Duodenal mucosa (tissue), 2 donors: ENCODE measurements around the gene NHERF2.

ENCODE experiments used
- H3K27ac ChIP-seq: one replicate; pipeline ENCODE4 v1.7.0; 2013; ENCODE audit warnings: low read depth, low read length
- H3K27me3 ChIP-seq, 2 donors: one replicate each; pipeline ENCODE4 v1.7.0; 2013; ENCODE audit warnings: low read length in 2 of 2, control low read depth in 1 of 2; ENCODE audit not compliant: insufficient read depth in 2 of 2, control insufficient read depth in 1 of 2
- H3K36me3 ChIP-seq, 2 donors: one replicate each; pipeline ENCODE4 v1.7.0; 2013; ENCODE audit warnings: low read length in 2 of 2, control low read depth in 1 of 2; ENCODE audit not compliant: insufficient read depth in 2 of 2, control insufficient read depth in 1 of 2
- H3K4me1 ChIP-seq, 2 donors: one replicate each; pipeline ENCODE4 v1.7.0; 2013; ENCODE audit warnings: low read length in 2 of 2, control low read depth in 1 of 2; ENCODE audit not compliant: insufficient read depth in 2 of 2, control insufficient read depth in 1 of 2
- H3K4me3 ChIP-seq, 2 donors: one replicate each; pipeline ENCODE4 v1.7.0; 2013; ENCODE audit warnings: low read length in 2 of 2, low read depth in 1 of 2
- H3K9ac ChIP-seq, 2 donors: one replicate each; pipeline ENCODE4 v1.7.0; 2013; ENCODE audit warnings: low read length in 2 of 2, low read depth in 1 of 2
- H3K9me3 ChIP-seq, 2 donors: one replicate each; pipeline ENCODE4 v1.7.0; 2013; ENCODE audit warnings: low read length in 2 of 2, control low read depth in 1 of 2; ENCODE audit not compliant: control insufficient read depth in 1 of 2

NHERF2 gene

DNA sequence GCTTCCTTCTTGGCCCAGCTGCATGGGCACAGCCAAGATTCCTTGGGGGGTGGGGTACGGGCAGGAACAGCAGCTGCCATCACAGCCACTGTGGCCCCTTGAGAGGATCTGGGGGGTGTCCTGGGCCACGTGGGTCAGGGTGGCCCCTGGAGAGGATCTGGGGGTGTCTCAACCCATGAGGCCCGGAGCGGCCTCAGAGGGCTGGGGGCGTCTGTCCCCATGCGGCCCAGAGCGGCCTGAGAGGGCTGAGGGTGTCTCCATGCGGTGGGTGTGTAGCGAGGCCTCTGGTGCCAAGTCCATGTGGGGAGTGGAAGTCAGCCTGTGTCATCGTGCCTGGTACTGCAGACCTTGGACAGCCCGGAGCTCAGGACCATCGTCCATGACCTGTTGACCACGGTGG is 34.8 kb downstream of the NHERF2 start:
- H3K36me3 ChIP-seq = peaks cover 20 to 77% of the 10 kb centered on the region in 2 donors

DNA sequence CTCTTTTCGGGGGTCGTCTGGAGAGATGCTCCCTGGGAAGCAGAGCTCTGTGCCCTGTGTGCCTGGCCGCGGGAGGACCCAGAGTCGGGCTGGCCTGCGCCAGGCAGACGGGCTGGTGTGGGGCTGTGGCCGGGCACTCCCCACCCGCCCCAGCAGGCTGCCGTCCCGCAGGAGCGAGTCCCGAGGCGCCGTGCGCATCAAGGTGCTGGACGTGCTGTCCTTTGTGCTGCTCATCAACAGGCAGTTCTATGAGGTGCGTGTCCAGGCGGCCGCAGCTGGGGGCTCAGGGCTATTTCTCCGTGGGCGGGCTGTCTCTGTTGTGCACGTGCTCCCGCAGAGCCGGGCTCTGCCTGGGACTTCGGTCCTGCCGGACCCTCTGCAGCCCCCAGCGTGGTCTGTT is 36.1 kb downstream of the NHERF2 start:
- H3K4me1 ChIP-seq = no peaks in the 10 kb centered on the region
- H3K4me3 ChIP-seq = no peak overlapping the region
- no peak overlapping the region for H3K9ac ChIP-seq
- H3K27ac ChIP-seq = no peak overlapping the region
- no peaks in the 10 kb centered on the region for H3K27me3 ChIP-seq
- no peaks in the 10 kb centered on the region for H3K9me3 ChIP-seq
- peaks cover 20 to 73% of the 10 kb centered on the region in 2 donors for H3K36me3 ChIP-seq

More for the DNA sequence above, 34.8 kb downstream of the NHERF2 start:
- H3K27me3 ChIP-seq = no peaks in the 10 kb centered on the region
- H3K9ac ChIP-seq = no peak overlapping the region
- H3K4me1 ChIP-seq = no peaks in the 10 kb centered on the region
- no peaks in the 10 kb centered on the region for H3K9me3 ChIP-seq
- H3K27ac ChIP-seq = no peak overlapping the region
- H3K4me3 ChIP-seq = no peak overlapping the region

DNA sequence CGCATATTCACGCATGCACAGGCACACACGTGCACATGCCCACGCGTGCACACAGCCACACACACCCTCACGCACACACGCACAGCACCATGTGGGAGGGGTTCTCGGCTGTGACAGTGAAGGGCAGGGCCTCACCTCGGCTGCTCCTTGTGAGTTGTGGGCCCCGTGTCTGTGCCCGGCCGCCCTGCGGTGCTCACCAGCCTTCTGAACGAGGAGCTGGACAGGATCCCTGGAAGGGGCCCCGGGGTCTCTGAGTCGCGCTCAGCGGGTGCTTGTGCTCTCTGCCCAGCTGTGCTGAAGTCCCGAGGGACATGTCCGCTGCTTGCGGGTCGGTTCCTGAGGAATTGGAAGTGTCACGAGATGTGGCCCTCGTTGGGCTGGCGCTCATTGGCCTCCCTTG is 37.2 kb downstream of the NHERF2 start:
- H3K4me1 ChIP-seq = no peaks in the 10 kb centered on the region
- H3K9me3 ChIP-seq = no peaks in the 10 kb centered on the region
- H3K4me3 ChIP-seq = no peak overlapping the region
- H3K27ac ChIP-seq = no peak overlapping the region
- H3K27me3 ChIP-seq = no peaks in the 10 kb centered on the region
- H3K36me3 ChIP-seq = peaks cover 21 to 65% of the 10 kb centered on the region in 2 donors
- no peak overlapping the region for H3K9ac ChIP-seq

DNA sequence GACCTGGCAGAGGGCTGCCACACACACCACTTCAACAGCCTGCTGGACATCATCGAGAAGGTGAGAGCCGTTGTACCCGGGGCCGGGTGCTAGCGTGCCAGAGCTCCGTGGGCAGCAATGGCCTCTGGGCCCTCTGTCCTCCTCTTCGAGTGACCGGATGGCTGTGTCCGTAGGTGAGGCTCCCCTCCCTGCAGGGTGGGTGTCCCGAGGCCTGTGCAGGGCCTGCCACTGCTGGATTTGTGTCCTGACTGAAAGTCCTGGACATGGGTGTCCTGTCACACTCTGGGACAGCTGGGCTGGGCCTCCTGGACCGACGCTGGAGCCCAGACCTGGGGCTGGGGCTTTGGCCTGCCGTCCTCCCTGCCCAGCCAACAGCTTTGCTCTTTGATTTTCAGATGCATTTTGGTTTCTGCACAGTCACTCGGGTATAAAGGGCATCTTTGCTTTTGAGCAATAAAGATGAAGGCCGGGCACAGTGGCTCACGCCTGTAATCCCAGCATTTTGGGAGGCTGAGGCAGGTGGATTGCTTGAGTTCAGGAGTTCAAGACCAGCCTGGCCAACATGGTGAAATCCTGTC is 37.8 kb downstream of the NHERF2 start:
- no peak overlapping the region for H3K27ac ChIP-seq
- H3K4me3 ChIP-seq = no peak overlapping the region
- peaks cover 22 to 67% of the 10 kb centered on the region in 2 donors for H3K36me3 ChIP-seq

DNA sequence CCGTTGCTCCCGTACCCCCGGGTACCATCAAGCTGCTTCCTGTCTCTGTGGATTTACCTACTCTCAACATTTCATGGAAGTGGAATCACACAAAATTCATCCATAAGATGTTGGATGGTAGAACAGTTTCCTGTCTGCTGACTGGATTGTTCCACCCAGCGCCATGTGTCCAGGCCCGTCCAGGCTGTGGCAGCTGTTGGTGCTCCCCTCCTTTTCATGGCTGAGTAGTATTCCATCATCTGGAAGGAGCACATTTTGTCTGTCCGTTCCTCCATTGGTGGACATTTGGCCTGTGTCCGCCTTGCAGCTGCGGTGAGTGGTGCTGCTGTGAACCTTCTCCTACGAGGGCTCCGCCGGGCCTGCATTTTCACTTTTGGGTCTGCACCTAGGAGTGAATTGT is 39.4 kb downstream of the NHERF2 start:
- Histone ChIP-seq H3K4me1 (no peaks in the 10 kb centered on the region), H3K9ac (no peak overlapping the region), H3K4me3 (no peak overlapping the region), H3K27me3 (no peaks in the 10 kb centered on the region), H3K27ac (no peak overlapping the region), H3K36me3 (peaks cover 26 to 68% of the 10 kb centered on the region in 2 donors), H3K9me3 (no peaks in the 10 kb centered on the region)

More for the DNA sequence above, 37.8 kb downstream of the NHERF2 start:
- H3K9ac ChIP-seq = no peak overlapping the region
- H3K27me3 ChIP-seq = no peaks in the 10 kb centered on the region
- H3K9me3 ChIP-seq = no peaks in the 10 kb centered on the region
- H3K4me1 ChIP-seq = no peaks in the 10 kb centered on the region

DNA sequence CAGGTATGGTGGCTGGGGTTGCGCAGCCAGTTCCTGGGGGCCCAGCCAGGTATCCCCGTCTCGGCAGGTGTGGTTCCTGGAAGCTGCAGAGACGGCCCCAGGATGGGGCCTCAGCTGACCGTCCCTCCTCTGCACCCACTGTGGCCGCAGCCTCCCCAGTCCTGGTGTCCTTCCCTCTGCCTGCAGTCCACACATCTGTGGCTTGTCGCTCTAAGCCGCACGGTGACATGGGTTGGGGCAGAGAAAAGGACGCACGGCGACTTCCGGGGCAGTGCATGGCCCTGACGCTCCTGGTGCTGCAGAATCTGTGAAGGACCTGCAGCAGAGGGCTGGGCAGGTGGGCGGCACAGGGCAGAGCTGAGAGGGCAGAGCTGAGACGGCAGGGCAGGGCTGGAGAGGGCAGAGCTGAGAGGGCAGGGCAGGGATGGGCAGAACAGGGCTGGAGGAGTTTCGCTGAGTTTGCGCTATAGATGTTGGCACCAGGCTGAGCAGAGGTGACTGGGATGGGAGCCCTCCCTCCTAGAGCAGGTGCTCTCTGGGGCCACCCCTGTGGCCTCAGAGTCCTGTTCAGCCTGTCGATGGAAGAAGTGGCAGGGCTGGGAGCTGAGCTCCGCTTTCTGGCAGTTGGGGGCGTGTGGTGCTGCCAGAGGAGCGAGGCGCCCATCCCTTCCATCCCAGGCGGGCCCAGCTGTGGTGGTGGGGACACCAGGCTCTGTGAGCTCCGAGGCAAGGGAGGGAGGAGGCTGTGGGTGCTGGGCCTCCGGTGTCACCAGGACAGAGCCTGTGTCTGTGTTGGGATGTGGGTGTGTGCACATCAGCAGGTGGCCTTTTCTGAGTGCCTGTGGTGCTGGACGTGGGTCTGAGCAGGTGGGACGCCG is 44.1 kb downstream of the NHERF2 start:
- no peaks in the 10 kb centered on the region for H3K4me1 ChIP-seq
- no peak overlapping the region for H3K9ac ChIP-seq
- H3K9me3 ChIP-seq = no peaks in the 10 kb centered on the region
- H3K27me3 ChIP-seq = no peaks in the 10 kb centered on the region
- H3K4me3 ChIP-seq = no peak overlapping the region
- no peak overlapping the region for H3K27ac ChIP-seq
- H3K36me3 ChIP-seq = peaks cover 24 to 67% of the 10 kb centered on the region in 2 donors

DNA sequence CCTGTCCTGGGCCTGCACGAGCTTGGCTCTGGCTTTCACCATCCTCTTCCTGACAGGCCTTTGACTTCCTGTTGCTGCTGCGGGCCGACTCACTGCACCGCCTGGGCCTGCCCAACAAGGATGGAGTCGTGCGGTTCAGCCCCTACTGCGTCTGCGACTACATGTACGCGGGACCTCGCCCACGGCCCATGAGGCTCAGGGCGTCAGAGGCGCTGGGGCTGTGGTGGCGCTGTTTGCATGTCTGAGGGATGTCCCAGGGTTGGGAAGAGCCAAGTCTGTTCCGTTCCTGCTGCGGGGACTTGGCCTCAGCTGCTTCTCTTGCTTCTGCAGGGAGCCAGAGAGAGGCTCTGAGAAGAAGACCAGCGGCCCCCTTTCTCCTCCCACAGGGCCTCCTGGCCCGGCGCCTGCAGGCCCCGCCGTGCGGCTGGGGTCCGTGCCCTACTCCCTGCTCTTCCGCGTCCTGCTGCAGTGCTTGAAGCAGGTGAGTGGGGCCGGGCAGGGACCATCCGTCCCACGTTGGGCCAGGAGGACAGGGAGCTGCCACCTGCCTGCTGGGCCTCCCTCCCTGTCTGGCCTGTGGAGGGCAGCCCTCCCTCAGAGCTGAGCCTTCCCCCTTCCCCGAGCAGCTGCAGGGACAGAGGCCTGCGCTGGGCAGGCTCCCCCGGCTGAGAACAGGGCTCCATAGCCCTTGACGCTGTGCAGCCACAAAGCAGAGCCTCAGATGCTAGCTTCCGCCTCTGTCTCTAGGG is 44.9 kb downstream of the NHERF2 start:
- H3K4me3 ChIP-seq = no peak overlapping the region
- H3K4me1 ChIP-seq = no peaks in the 10 kb centered on the region
- peaks cover 18 to 69% of the 10 kb centered on the region in 2 donors for H3K36me3 ChIP-seq
- H3K27ac ChIP-seq = no peak overlapping the region
- H3K9me3 ChIP-seq = no peaks in the 10 kb centered on the region
- H3K27me3 ChIP-seq = no peaks in the 10 kb centered on the region
- no peak overlapping the region for H3K9ac ChIP-seq

DNA sequence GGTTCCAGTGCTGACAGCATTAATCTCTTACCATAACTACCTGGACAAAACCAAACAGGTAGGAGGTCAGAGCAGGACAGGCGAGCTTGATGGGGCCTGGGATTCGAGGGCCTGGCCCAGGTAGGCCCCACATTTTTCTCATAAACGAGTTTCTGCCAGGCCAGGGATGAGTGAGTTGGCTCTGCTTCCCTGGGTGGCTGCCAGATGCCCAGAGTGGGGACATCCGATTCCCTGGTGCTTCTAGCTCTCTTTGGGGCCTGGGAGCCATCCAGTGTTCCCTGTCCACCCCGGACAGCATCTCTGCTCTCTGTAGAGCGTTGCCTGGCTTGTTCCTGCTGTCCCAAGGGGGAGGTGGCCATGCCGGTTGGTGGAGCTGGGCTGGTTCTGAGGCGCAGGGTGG is 46.2 kb downstream of the NHERF2 start:
- H3K9ac ChIP-seq = no peak overlapping the region
- no peak overlapping the region for H3K27ac ChIP-seq
- H3K36me3 ChIP-seq = peaks cover 18 to 76% of the 10 kb centered on the region in 2 donors
- no peaks in the 10 kb centered on the region for H3K4me1 ChIP-seq
- no peaks in the 10 kb centered on the region for H3K27me3 ChIP-seq
- H3K9me3 ChIP-seq = no peaks in the 10 kb centered on the region
- no peak overlapping the region for H3K4me3 ChIP-seq

DNA sequence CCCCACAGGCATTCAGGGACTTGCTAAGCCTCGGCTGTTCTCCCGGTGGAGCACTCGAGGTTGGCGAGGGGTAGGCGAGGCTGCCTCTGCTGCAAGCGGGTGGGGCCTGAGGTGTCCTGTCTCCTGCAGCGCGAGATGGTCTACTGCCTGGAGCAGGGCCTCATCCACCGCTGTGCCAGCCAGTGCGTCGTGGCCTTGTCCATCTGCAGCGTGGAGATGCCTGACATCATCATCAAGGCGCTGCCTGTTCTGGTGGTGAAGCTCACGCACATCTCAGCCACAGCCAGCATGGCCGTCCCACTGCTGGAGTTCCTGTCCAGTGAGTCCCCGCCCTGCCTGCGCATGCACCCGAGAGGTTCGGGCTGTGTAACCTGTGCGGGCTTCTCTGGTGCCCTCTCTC is 47.4 kb downstream of the NHERF2 start:
- H3K27me3 ChIP-seq = no peaks in the 10 kb centered on the region
- no peak overlapping the region for H3K9ac ChIP-seq
- H3K4me1 ChIP-seq = no peaks in the 10 kb centered on the region
- no peak overlapping the region for H3K4me3 ChIP-seq
- peaks cover 16 to 81% of the 10 kb centered on the region in 2 donors for H3K36me3 ChIP-seq
- no peaks in the 10 kb centered on the region for H3K9me3 ChIP-seq
- no peak overlapping the region for H3K27ac ChIP-seq

DNA sequence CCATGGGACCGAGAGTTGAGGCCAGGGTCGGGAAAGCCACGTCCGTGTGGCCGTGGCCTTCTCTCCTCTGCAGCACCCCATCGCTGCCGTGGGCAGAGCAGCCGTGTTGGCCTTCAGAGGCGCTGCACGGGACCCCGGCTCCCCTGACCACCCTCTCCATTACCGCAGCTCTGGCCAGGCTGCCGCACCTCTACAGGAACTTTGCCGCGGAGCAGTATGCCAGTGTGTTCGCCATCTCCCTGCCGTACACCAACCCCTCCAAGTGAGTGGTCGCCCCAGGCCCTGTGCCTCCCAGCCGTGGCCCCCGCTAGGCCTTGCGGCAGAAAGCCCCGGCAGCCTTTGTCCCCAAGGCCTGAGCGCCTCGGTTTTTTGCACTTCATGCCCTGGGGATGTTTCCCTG is 48.9 kb downstream of the NHERF2 start:
- H3K27me3 ChIP-seq = no peaks in the 10 kb centered on the region
- no peaks in the 10 kb centered on the region for H3K4me1 ChIP-seq
- H3K9me3 ChIP-seq = no peaks in the 10 kb centered on the region
- H3K4me3 ChIP-seq = no peak overlapping the region
- H3K27ac ChIP-seq = no peak overlapping the region
- H3K9ac ChIP-seq = no peak overlapping the region
- peaks cover 13 to 84% of the 10 kb centered on the region in 2 donors for H3K36me3 ChIP-seq
